Smooth muscle cell (in vitro differentiated cells): ENCODE measurements around the gene KCNJ6. TPM values are rescaled to one million over a fixed set of nuclear protein-coding genes. Genes with fewer than 3 reads are reported as not detected.

Experiments
- DNase-seq: peaks from one replicate; lab custom pipeline; 2025; ENCODE audit not compliant: unreplicated experiment; lab: John Stamatoyannopoulos, UW
- H2AFZ ChIP-seq: fragments of 200-600 bp; sonication (generic); 2 replicates; pipeline ENCODE4 v1.6.0; 2016; ENCODE audit warnings: antibody characterized with exemption, low read depth, mild to moderate bottlenecking
- H3F3A ChIP-seq: fragments of 200-600 bp; sonication (generic); 2 replicates; pipeline ENCODE4 v1.6.0; 2017; ENCODE audit warnings: antibody characterized with exemption, low read depth
- H3K27ac ChIP-seq: fragments of 200-600 bp; sonication (generic); 2 replicates; pipeline ENCODE4 v1.5.1; 2016; ENCODE audit warnings: low read depth, mild to moderate bottlenecking
- H3K27me3 ChIP-seq: fragments of 200-600 bp; sonication (generic); 2 replicates; pipeline ENCODE4 v1.6.1; 2016; ENCODE audit warnings: low read depth, mild to moderate bottlenecking
- H3K36me3 ChIP-seq: fragments of 200-600 bp; sonication (generic); 2 replicates; pipeline ENCODE4 v1.5.1; 2016; ENCODE audit warnings: low read depth
- H3K4me1 ChIP-seq: fragments of 200-600 bp; sonication (generic); 2 replicates; pipeline ENCODE4 v1.5.1; 2016; ENCODE audit warnings: low read depth
- H3K4me2 ChIP-seq: fragments of 200-600 bp; sonication (generic); 2 replicates; pipeline ENCODE4 v1.6.0; 2016; ENCODE audit warnings: mild to moderate bottlenecking
- H3K4me3 ChIP-seq: fragments of 200-600 bp; sonication (generic); 2 replicates; pipeline ENCODE4 v1.5.1; 2016; ENCODE audit warnings: mild to moderate bottlenecking
- H3K79me2 ChIP-seq: fragments of 200-600 bp; sonication (generic); 2 replicates; pipeline ENCODE4 v1.6.0; 2016; ENCODE audit warnings: low read depth, mild to moderate bottlenecking
- H3K9ac ChIP-seq: fragments of 200-600 bp; sonication (generic); 2 replicates; pipeline ENCODE4 v1.6.0; 2016; ENCODE audit warnings: low read depth
- H3K9me3 ChIP-seq: fragments of 200-600 bp; sonication (generic); replicated peaks from 2 replicates; pipeline ENCODE4 v1.5.1; 2016; ENCODE audit warnings: low read depth
- H4K20me1 ChIP-seq: fragments of 200-600 bp; sonication (generic); 2 replicates; pipeline ENCODE4 v1.6.0; 2016; ENCODE audit warnings: low read depth
- CTCF ChIP-seq: fragments of 200-600 bp; sonication (generic); IDR thresholded peaks from 2 replicates; pipeline ENCODE4 v1.5.1; 2017; ENCODE audit warnings: borderline replicate concordance, mild to moderate bottlenecking, antibody characterized with exemption; ENCODE audit not compliant: insufficient read depth, poor library complexity, severe bottlenecking
- WGBS: methylation state at CpG from one replicate; pipeline ENCODE4 v1.1.7; 2016; ENCODE audit warnings: low lambda C conversion rate; 5-methylcytosine and 5-hydroxymethylcytosine counted together
- polyA plus RNA-seq: library from polyadenylated mRNA; unstranded; fragments of >200 nt; fragmentation: Nextera tagmentation; extraction: Ambion mirVana; gene quantifications from 2 replicates; pipeline ENCODE4 v1.2.1, GENCODE V29; 2016
- total RNA-seq: library from RNA; depleted of rRNA; stranded (reverse); fragments of >200 nt; gene quantifications from 2 replicates; pipeline ENCODE4 v1.2.3, GENCODE V29; 2014

Gene KCNJ6
- total and polyA plus RNA-seq, 2 experiments from 2014 or later: 0.15 to 0.27 TPM

GRCh38 chr21:37751268-37751975 is 164.8 kb downstream of the KCNJ6 start:
- 66% methylated on average over 10 of the region's 10 CpGs for WGBS
- Histone ChIP-seq H4K20me1 (no peaks in the 10 kb centered on the region), H3K4me3 (no peak overlapping the region), H3K4me1 (no peaks in the 10 kb centered on the region), H3F3A (no peaks in the 10 kb centered on the region), H3K27ac (no peak overlapping the region), H3K9me3 (no peaks in the 10 kb centered on the region), H3K4me2 (no peak overlapping the region), H3K36me3 (no peaks in the 10 kb centered on the region), H3K9ac (no peak overlapping the region), H3K79me2 (no peaks in the 10 kb centered on the region), H2AFZ (no peak overlapping the region), H3K27me3 (no peaks in the 10 kb centered on the region)
- no peak for DNase-seq
- no peak for TF ChIP-seq CTCF

DNA sequence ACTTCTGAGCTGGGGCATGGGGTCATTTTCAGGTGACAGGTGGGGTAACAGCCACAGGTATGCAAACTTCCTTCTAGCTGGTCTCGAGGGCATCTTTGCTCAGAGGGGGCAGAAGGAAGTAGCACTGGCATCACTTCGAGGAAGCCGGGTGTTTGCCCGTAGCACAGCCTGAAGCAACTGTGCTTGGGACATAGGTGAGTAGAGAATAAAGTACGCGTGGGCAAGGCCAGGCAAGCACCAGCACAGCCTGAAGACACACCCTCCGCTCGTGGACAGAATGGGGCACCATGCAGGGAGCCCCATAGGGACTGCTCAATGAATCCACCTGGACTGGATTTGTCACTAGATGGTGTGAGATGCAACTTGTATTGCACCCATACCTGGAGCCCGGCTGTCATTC is 167.1 kb downstream of the KCNJ6 start:
- 91% methylated on average over 9 of the region's 9 CpGs for WGBS
- H3K9me3 ChIP-seq: no peaks in the 10 kb centered on the region
- H3K27me3 ChIP-seq: no peaks in the 10 kb centered on the region
- H3K79me2 ChIP-seq: no peaks in the 10 kb centered on the region
- no peak overlapping the region for H3K9ac ChIP-seq
- no peak overlapping the region for H2AFZ ChIP-seq
- no peaks in the 10 kb centered on the region for H3K36me3 ChIP-seq
- no peaks in the 10 kb centered on the region for H3K4me1 ChIP-seq
- no peak for DNase-seq
- H3F3A ChIP-seq: no peaks in the 10 kb centered on the region
- H3K27ac ChIP-seq: no peak overlapping the region
- no peaks in the 10 kb centered on the region for H4K20me1 ChIP-seq
- no peak overlapping the region for H3K4me2 ChIP-seq
- TF ChIP-seq CTCF: no peak
- no peak overlapping the region for H3K4me3 ChIP-seq

DNA sequence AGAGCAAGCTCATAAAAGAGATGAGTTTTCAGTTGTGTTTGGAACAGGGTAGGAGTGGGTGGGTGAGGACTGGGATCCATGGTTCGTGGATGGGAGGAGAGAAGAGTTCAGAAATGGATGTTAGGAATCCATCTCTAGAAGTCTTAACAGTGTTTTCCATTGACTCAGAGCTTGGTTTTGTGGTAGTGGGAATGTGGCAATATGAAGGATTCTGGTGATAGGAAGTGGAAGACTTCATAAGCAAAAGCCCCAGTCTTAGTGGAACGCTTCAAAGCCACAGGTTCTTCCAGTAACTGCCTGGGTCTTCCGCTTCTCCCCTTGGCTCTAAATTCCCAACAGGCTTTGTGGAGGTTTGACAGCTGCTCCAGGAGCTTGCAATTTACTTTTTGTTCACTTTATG is 167.9 kb downstream of the KCNJ6 start:
- 71% methylated on average over 3 of the region's 3 CpGs for WGBS
- Histone ChIP-seq H3K9ac (no peak overlapping the region), H3K27me3 (no peaks in the 10 kb centered on the region), H3K4me2 (no peak overlapping the region), H3K4me1 (no peaks in the 10 kb centered on the region), H3K27ac (no peak overlapping the region), H3F3A (no peaks in the 10 kb centered on the region), H3K9me3 (no peaks in the 10 kb centered on the region), H3K36me3 (no peaks in the 10 kb centered on the region), H3K4me3 (no peak overlapping the region), H2AFZ (no peak overlapping the region), H3K79me2 (no peaks in the 10 kb centered on the region), H4K20me1 (no peaks in the 10 kb centered on the region)
- no peak for DNase-seq
- no peak for TF ChIP-seq CTCF

DNA sequence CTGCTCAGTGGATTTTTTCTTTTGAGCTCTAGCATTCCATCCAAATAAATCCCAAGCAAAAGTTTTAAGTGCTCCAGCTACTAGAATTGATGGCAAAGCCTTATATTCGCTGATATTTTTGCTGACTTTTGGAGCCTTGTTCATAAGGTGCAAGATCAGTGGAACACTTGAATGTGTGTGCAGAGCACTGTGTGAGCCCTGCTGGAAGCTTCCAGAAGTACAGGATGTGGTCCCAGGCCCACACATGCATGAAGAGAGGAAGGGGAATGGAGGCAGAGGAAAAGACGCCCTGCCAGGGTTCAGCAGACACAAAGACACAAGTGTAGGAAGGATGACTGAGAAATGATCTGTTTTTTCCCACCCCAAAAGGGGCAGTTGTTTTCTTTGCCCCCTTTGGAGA is 169.4 kb downstream of the KCNJ6 start:
- DNase-seq: no peak
- H3K27ac ChIP-seq: no peak overlapping the region
- H3K4me2 ChIP-seq: no peak overlapping the region
- no peaks in the 10 kb centered on the region for H3K27me3 ChIP-seq
- no peaks in the 10 kb centered on the region for H3K4me1 ChIP-seq
- no peak for TF ChIP-seq CTCF
- no peaks in the 10 kb centered on the region for H3K9me3 ChIP-seq
- no peak overlapping the region for H3K4me3 ChIP-seq
- no peaks in the 10 kb centered on the region for H3K79me2 ChIP-seq
- no peaks in the 10 kb centered on the region for H3K36me3 ChIP-seq
- H2AFZ ChIP-seq: no peak overlapping the region
- H4K20me1 ChIP-seq: no peaks in the 10 kb centered on the region
- no peaks in the 10 kb centered on the region for H3F3A ChIP-seq
- H3K9ac ChIP-seq: no peak overlapping the region
- 83% methylated on average over 2 of the region's 2 CpGs for WGBS
